Endothelial cell of umbilical vein (primary cell): ENCODE data around the gene GPR17. TPM values are rescaled to one million over a fixed set of nuclear protein-coding genes. Genes with fewer than 3 reads are reported as not detected.

Experiments
- BruUV-seq: library from RNA; stranded (reverse); fragments of 400-500 nt; replicated peaks from 2 replicates; lab custom pipeline; 2021; lab: Mats Ljungman, UMichigan
- CTCF ChIA-PET: fragments of 300-600, 350-600 bp; sonication (Branson Sonifier 250); formaldehyde crosslinking; loops from one replicate; lab custom pipeline; 2021; ENCODE audit warnings: antibody characterized with exemption, inconsistent platforms; lab: Charles Lee
- POLR2A ChIA-PET: fragments of 300-600, 350-600 bp; sonication (Branson Sonifier 250); formaldehyde crosslinking; loops from one replicate; lab custom pipeline; 2021; ENCODE audit warnings: antibody characterized with exemption, inconsistent platforms; lab: Charles Lee
- DNase-seq: peaks from one replicate; pipeline ENCODE4 v3.0.0-alpha.2; 2011; ENCODE audit warnings: low read depth, low spot score
- FAIRE-seq: peaks from 2 replicates; lab custom pipeline; 2011; peaks lifted over from hg19 to GRCh38; lab: Jason Lieb, UNC
- H2AFZ ChIP-seq: 2 replicates; pipeline ENCODE4 v1.6.0; 2012; ENCODE audit warnings: low read depth, low read length, control low read depth, inconsistent platforms
- H3K27ac ChIP-seq: 2 replicates; pipeline ENCODE4 v1.5.1; 2011; ENCODE audit warnings: low read depth, mild to moderate bottlenecking, control low read depth, low read length, moderate library complexity; ENCODE audit not compliant: insufficient read depth
- H3K27me3 ChIP-seq, 2 experiments: 2 replicates each; pipeline versions ENCODE4 v1.6.0 to v1.6.1; 2011; ENCODE audit warnings: low read length in 2 of 2, mixed read lengths in 1 of 2; ENCODE audit not compliant: control insufficient read depth in 2 of 2, insufficient read depth in 2 of 2
- H3K36me3 ChIP-seq, 2 experiments: 2 replicates in 1 of 2; 3 replicates in 1 of 2; pipeline ENCODE4 v1.5.1; 2011; ENCODE audit warnings: low read length in 2 of 2, mild to moderate bottlenecking in 1 of 2, moderate library complexity in 1 of 2; ENCODE audit not compliant: control insufficient read depth in 2 of 2, insufficient read depth in 2 of 2; ENCODE audit errors: extremely low read depth in 1 of 2
- H3K4me1 ChIP-seq: 3 replicates; pipeline ENCODE4 v1.5.1; 2011; ENCODE audit warnings: mild to moderate bottlenecking, low read length; ENCODE audit not compliant: control insufficient read depth, insufficient read depth; ENCODE audit errors: extremely low read depth
- H3K4me2 ChIP-seq: 2 replicates; pipeline ENCODE4 v1.6.1; 2011; ENCODE audit warnings: low read length, control low read depth, mixed read lengths; ENCODE audit not compliant: insufficient read depth
- H3K4me3 ChIP-seq, 3 experiments: fragments of 200-600 bp in 1 of 3; sonication (generic), shearing (Covaris generic) in 1 of 3; replicated peaks in 1 of 3; 2 replicates each; pipeline ENCODE4 v1.5.1; 2011 to 2016; ENCODE audit warnings: control low read depth in 3 of 3, low read length in 3 of 3, mild to moderate bottlenecking in 2 of 3, inconsistent platforms in 1 of 3, low read depth in 1 of 3, moderate library complexity in 1 of 3; ENCODE audit not compliant: insufficient read depth in 1 of 3
- H3K79me2 ChIP-seq: 2 replicates; pipeline ENCODE4 v1.6.0; 2012; ENCODE audit warnings: low read length, inconsistent platforms; ENCODE audit not compliant: control insufficient read depth, insufficient read depth
- H3K9ac ChIP-seq: replicated peaks from 2 replicates; pipeline ENCODE3; 2011; ENCODE audit warnings: low read length, control low read depth; ENCODE audit not compliant: insufficient read depth; ENCODE audit errors: extremely low read depth
- H3K9me1 ChIP-seq: replicated peaks from 3 replicates; pipeline ENCODE4 v1.6.0; 2011; ENCODE audit warnings: mild to moderate bottlenecking, low read length; ENCODE audit not compliant: control insufficient read depth, insufficient read depth; ENCODE audit errors: extremely low read depth
- H3K9me3 ChIP-seq: replicated peaks from 2 replicates; pipeline ENCODE4 v1.5.1; 2012; ENCODE audit warnings: low read length, inconsistent platforms; ENCODE audit not compliant: control insufficient read depth, insufficient read depth
- H4K20me1 ChIP-seq: replicated peaks from 2 replicates; pipeline ENCODE3; 2011; ENCODE audit warnings: mild to moderate bottlenecking, low read length; ENCODE audit not compliant: control insufficient read depth, insufficient read depth; ENCODE audit errors: extremely low read depth
- CTCF ChIP-seq, 2 donors: IDR thresholded peaks; 1 replicate in 1 of 2; 2 replicates in 1 of 2; pipeline ENCODE4 v1.5.1; 2011; ENCODE audit warnings: low read length in 2 of 2, mild to moderate bottlenecking in 2 of 2, moderate library complexity in 2 of 2, control low read depth in 1 of 2, inconsistent platforms in 1 of 2, low read depth in 1 of 2; ENCODE audit not compliant: insufficient read depth in 1 of 2; ENCODE audit errors: extremely low read depth in 1 of 2
- EZH2 ChIP-seq: IDR thresholded peaks from 2 replicates; pipeline ENCODE4 v1.6.1; 2012; ENCODE audit warnings: borderline replicate concordance, low read depth, mild to moderate bottlenecking, moderate library complexity, low read length, inconsistent platforms; ENCODE audit not compliant: severe bottlenecking
- MYC ChIP-seq: IDR thresholded peaks from one replicate; pipeline ENCODE4 v1.6.1; 2011; ENCODE audit warnings: mild to moderate bottlenecking, low read depth, low read length
- dilution Hi-C: fragments of 300-500 bp; cut with MboI; formaldehyde crosslinking; loops from one replicate; pipeline ENCODE4 v1.15.0; 2019; ENCODE audit warnings: low sequenced_read_pairs; ENCODE audit not compliant: extremely low pct_ligation_motif_present
- intact Hi-C: fragments of 100-400 bp; cut with micrococcal nuclease; formaldehyde crosslinking; loops from one replicate; pipeline ENCODE4 v1.10.0; 2022
- polyA plus RNA-seq, 4 experiments: library from polyadenylated mRNA; depleted of rRNA in 3 of 4; stranded (reverse) in 3 of 4; unstranded in 1 of 4; fragments of >200 nt; gene quantifications; 2 replicates each; pipeline versions ENCODE4 v1.2.1 to v1.2.3, GENCODE V29; 2011 to 2012; ENCODE audit warnings: missing spikeins in 1 of 4
- total RNA-seq: library from RNA; stranded (reverse); gene quantifications from 2 replicates; pipeline ENCODE4 v1.2.3, GENCODE V29; 2021

The GPR17 gene
- total and polyA plus RNA-seq, 2 donors (not counting 3 experiments of a cell fraction or from before 2014, with no cell fraction given): 0.10 TPM; not detected in 1

- intact Hi-C loops: loop anchor here (1.0 to 2.0 kb wide), 5 partner anchors 17 to 84 kb away; partner anchors contain the start of gene SFT2D3
- FAIRE-seq: peak; percentile 63
- dilution Hi-C loops: no loop called here
Measured at GRCh38 chr2:127675331-127676261, 29.6 kb downstream of the GPR17 start, which contains the start of gene LIMS2. TSS of gene LIMS2 (minus strand) at chr2:127675530. CDS start at chr2:127675024, 506 bp downstream.

More at GRCh38 chr2:127675331-127676261, 29.6 kb downstream of the GPR17 start, which contains the start of gene LIMS2:
- no peaks in the 10 kb centered on the region for H3K79me2 ChIP-seq
- POLR2A ChIA-PET: interaction anchor here (0.6 to 1.2 kb wide), 3 partner anchors 22 to 26 kb away, joined by 3 read pairs; partner anchors contain the start of gene SFT2D3
- H3K4me2 ChIP-seq: peak within 1 kb of the TSS; percentile 81
- no peaks in the 10 kb centered on the region for H3K9me1 ChIP-seq
- H2AFZ ChIP-seq: peak within 1 kb of the TSS; percentile 77
- H3K27me3 ChIP-seq: no peaks in the 10 kb centered on the region
- no TSS peak for BruUV-seq
- H3K27ac ChIP-seq: no peak within 1 kb of the TSS
- DNase-seq: peak; percentile 36
- H3K9ac ChIP-seq: peak within 1 kb of the TSS; percentile 2
- H3K4me3 ChIP-seq: peak within 1 kb of the TSS; percentile 48 to 58 (median 58)
- no peaks in the 10 kb centered on the region for H3K36me3 ChIP-seq
- H3K9me3 ChIP-seq: no peaks in the 10 kb centered on the region
- CTCF ChIA-PET: interaction anchor here (0.6 to 5.7 kb wide), 23 partner anchors 10 to 351 kb away, joined by 3 to 151 read pairs (median 6); partner anchors contain the start of gene IWS1
- TF ChIP-seq MYC (no peak), EZH2 (peak; percentile 35), CTCF (IDR thresholded peaks at IDR 0.05; ENCODE audit: extremely low read depth in 1 of 2, insufficient read depth in 1 of 2, low read depth in 1 of 2, low read length in 2 of 2) (peak in 1 of 2 donors; percentile 37)
- peaks cover 18% of the 10 kb centered on the region for H3K4me1 ChIP-seq
- no peaks in the 10 kb centered on the region for H4K20me1 ChIP-seq
